K562 (cell line): ENCODE data around the gene PET100. TPM values are rescaled to one million over a fixed set of nuclear protein-coding genes. Genes with fewer than 3 reads are reported as not detected.

Experiments
- NEUROD1 ChIP-seq: fragments of 150-350 bp; IDR thresholded peaks from 2 replicates; pipeline ENCODE4 v1.6.1; 2014; ENCODE audit warnings: borderline replicate concordance, low read length, low read depth; ENCODE audit not compliant: partially characterized antibody
- NR4A1 ChIP-seq, 2 experiments: fragments of 250-450 bp in 1 of 2; fragments of 450-650 bp in 1 of 2; sonication (Bioruptor Pico) in 1 of 2; IDR thresholded peaks; 2 replicates each; pipeline versions ENCODE4 v1.4.0 to v1.6.1; 2016 to 2020; ENCODE audit warnings: mild to moderate bottlenecking in 2 of 2, missing compliant biosample characterization in 1 of 2, missing genetic modification characterization in 1 of 2, moderate library complexity in 1 of 2
- SAFB2 ChIP-seq: fragments of 200-400 bp; formaldehyde crosslinking; IDR thresholded peaks from 2 replicates; pipeline ENCODE4 v1.6.1; 2018; ENCODE audit warnings: borderline replicate concordance, low read length, low read depth, moderate library complexity; ENCODE audit not compliant: severe bottlenecking
- TAF1 ChIP-seq: IDR thresholded peaks from 2 replicates; pipeline ENCODE4 v1.6.1; 2011; ENCODE audit warnings: mild to moderate bottlenecking, low read length, moderate library complexity; ENCODE audit not compliant: insufficient read depth, control insufficient read depth, severe bottlenecking; ENCODE audit errors: extremely low read depth
- TEAD4 ChIP-seq, 2 experiments: sonication (generic) in 1 of 2; formaldehyde crosslinking in 1 of 2; IDR thresholded peaks; 2 replicates each; pipeline versions ENCODE4 v1.6.1 to v1.8.0; 2012 to 2022; ENCODE audit warnings: borderline replicate concordance in 1 of 2, inconsistent platforms in 1 of 2, low read length in 1 of 2, mild to moderate bottlenecking in 1 of 2, missing genetic modification reagents in 1 of 2
- YBX1 ChIP-seq: fragments of 450-650 bp; IDR thresholded peaks from 2 replicates; pipeline ENCODE4 v1.7.1; 2016; ENCODE audit warnings: mild to moderate bottlenecking
- ZNF146 ChIP-seq: IDR thresholded peaks from one replicate; pipeline ENCODE4 v1.6.1; 2018; ENCODE audit warnings: missing compliant biosample characterization; ENCODE audit not compliant: unreplicated experiment
- polyA plus RNA-seq, 8 experiments: library from polyadenylated mRNA; depleted of rRNA in 4 of 8; stranded (reverse) in 5 of 8; unstranded in 3 of 8; fragments of >200 nt; fragmentation: Nextera tagmentation in 2 of 8; fragmentation: Illumina TruSeq in 1 of 8; extraction: Ambion mirVana in 2 of 8; extraction: Trizol in 1 of 8; gene quantifications; 2 replicates each; pipeline versions ENCODE4 v1.2.1 to v1.2.3, GENCODE V29; 2011 to 2014; ENCODE audit warnings: inconsistent platforms in 1 of 8, missing spikeins in 1 of 8
- total RNA-seq, 7 experiments: library from RNA; depleted of rRNA in 6 of 7; stranded (reverse); fragments of >200 nt in 6 of 7; fragmentation: Illumina TruSeq in 2 of 7; extraction: Trizol in 2 of 7; gene quantifications; 2 replicates each; pipeline versions ENCODE4 v1.2.1 to v1.2.3, GENCODE V29; 2011 to 2021; ENCODE audit warnings: low replicate concordance in 1 of 7
- TF ChIP-seq, protein P1 (sequence below): fragments of 450-650 bp; IDR thresholded peaks from 2 replicates; pipeline ENCODE4 v1.6.1; 2016; ENCODE audit warnings: mild to moderate bottlenecking, moderate library complexity
- TF ChIP-seq, protein P2 (sequence below): sonication (generic); formaldehyde crosslinking; IDR thresholded peaks from 2 replicates; pipeline ENCODE4 v1.8.0; 2022; ENCODE audit warnings: missing genetic modification reagents, mild to moderate bottlenecking, moderate library complexity, borderline replicate concordance
- TF ChIP-seq, protein P3 (sequence below): fragments of 200-800 bp; sonication (Bioruptor generic); IDR thresholded peaks from 2 replicates; pipeline ENCODE4 v1.6.1; 2017; ENCODE audit warnings: missing genetic modification characterization, missing compliant biosample characterization

Gene PET100
- total and polyA plus RNA-seq, 9 of the 15 experiments (the other 6 are each of a cell fraction or from before 2014, with no cell fraction given) = 62.3 to 351 (median 98.3) TPM

DNA sequence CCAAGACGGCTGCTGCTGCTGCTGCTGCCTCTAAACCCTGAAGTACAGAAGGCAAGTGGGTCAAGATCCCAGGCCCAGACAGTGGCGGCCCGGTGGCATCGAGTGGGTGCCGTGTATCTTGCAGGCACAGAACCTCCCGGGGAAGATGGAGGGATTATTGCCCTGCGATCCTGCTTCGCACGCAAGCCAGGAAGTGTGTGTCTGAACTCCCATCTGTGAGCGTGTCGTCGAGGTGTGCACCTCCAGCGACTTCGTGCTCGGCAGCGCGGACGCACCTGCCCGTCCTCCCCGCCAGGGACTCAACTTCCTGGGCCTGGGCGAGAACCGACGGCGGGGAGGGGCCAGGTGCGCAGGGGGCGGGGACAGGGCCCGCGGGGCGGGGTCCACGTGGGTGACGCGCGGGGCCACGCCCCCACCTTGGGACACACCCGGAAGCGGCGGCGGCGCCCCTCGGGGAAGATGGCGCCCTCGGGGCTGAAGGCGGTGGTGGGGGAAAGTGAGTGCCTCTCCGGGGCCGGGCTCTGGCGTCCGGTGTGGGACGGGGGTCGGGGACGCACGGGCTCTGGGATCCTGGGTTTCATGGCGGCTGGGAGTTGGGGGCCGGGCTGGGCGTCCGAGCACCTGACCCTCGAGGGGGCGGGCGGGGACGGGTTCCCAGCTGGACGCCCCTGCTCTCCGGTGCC is 7.2 kb downstream of the PET100 start, which contains the start of gene STXBP2 (continued):
- TF ChIP-seq, protein P1, sequence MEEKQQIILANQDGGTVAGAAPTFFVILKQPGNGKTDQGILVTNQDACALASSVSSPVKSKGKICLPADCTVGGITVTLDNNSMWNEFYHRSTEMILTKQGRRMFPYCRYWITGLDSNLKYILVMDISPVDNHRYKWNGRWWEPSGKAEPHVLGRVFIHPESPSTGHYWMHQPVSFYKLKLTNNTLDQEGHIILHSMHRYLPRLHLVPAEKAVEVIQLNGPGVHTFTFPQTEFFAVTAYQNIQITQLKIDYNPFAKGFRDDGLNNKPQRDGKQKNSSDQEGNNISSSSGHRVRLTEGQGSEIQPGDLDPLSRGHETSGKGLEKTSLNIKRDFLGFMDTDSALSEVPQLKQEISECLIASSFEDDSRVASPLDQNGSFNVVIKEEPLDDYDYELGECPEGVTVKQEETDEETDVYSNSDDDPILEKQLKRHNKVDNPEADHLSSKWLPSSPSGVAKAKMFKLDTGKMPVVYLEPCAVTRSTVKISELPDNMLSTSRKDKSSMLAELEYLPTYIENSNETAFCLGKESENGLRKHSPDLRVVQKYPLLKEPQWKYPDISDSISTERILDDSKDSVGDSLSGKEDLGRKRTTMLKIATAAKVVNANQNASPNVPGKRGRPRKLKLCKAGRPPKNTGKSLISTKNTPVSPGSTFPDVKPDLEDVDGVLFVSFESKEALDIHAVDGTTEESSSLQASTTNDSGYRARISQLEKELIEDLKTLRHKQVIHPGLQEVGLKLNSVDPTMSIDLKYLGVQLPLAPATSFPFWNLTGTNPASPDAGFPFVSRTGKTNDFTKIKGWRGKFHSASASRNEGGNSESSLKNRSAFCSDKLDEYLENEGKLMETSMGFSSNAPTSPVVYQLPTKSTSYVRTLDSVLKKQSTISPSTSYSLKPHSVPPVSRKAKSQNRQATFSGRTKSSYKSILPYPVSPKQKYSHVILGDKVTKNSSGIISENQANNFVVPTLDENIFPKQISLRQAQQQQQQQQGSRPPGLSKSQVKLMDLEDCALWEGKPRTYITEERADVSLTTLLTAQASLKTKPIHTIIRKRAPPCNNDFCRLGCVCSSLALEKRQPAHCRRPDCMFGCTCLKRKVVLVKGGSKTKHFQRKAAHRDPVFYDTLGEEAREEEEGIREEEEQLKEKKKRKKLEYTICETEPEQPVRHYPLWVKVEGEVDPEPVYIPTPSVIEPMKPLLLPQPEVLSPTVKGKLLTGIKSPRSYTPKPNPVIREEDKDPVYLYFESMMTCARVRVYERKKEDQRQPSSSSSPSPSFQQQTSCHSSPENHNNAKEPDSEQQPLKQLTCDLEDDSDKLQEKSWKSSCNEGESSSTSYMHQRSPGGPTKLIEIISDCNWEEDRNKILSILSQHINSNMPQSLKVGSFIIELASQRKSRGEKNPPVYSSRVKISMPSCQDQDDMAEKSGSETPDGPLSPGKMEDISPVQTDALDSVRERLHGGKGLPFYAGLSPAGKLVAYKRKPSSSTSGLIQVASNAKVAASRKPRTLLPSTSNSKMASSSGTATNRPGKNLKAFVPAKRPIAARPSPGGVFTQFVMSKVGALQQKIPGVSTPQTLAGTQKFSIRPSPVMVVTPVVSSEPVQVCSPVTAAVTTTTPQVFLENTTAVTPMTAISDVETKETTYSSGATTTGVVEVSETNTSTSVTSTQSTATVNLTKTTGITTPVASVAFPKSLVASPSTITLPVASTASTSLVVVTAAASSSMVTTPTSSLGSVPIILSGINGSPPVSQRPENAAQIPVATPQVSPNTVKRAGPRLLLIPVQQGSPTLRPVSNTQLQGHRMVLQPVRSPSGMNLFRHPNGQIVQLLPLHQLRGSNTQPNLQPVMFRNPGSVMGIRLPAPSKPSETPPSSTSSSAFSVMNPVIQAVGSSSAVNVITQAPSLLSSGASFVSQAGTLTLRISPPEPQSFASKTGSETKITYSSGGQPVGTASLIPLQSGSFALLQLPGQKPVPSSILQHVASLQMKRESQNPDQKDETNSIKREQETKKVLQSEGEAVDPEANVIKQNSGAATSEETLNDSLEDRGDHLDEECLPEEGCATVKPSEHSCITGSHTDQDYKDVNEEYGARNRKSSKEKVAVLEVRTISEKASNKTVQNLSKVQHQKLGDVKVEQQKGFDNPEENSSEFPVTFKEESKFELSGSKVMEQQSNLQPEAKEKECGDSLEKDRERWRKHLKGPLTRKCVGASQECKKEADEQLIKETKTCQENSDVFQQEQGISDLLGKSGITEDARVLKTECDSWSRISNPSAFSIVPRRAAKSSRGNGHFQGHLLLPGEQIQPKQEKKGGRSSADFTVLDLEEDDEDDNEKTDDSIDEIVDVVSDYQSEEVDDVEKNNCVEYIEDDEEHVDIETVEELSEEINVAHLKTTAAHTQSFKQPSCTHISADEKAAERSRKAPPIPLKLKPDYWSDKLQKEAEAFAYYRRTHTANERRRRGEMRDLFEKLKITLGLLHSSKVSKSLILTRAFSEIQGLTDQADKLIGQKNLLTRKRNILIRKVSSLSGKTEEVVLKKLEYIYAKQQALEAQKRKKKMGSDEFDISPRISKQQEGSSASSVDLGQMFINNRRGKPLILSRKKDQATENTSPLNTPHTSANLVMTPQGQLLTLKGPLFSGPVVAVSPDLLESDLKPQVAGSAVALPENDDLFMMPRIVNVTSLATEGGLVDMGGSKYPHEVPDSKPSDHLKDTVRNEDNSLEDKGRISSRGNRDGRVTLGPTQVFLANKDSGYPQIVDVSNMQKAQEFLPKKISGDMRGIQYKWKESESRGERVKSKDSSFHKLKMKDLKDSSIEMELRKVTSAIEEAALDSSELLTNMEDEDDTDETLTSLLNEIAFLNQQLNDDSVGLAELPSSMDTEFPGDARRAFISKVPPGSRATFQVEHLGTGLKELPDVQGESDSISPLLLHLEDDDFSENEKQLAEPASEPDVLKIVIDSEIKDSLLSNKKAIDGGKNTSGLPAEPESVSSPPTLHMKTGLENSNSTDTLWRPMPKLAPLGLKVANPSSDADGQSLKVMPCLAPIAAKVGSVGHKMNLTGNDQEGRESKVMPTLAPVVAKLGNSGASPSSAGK = peak; percentile 98
- TF ChIP-seq, protein P2, sequence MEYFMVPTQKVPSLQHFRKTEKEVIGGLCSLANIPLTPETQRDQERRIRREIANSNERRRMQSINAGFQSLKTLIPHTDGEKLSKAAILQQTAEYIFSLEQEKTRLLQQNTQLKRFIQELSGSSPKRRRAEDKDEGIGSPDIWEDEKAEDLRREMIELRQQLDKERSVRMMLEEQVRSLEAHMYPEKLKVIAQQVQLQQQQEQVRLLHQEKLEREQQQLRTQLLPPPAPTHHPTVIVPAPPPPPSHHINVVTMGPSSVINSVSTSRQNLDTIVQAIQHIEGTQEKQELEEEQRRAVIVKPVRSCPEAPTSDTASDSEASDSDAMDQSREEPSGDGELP (CRISPR knock-in tag) = peak; percentile 33
- TF ChIP-seq TAF1 (peak; percentile 83), YBX1 (no peak), SAFB2 (no peak), NEUROD1 (peak; percentile 30), ZNF146 (CRISPR knock-in tag) (no peak), NR4A1 (CRISPR knock-in tag; IDR thresholded peaks at IDR 0.05) (no peak), NR4A1 (tag; IDR thresholded peaks at IDR 0.05) (no peak), TEAD4 (IDR thresholded peaks at IDR 0.05; ENCODE audit: low read length) (no peak), TEAD4 (CRISPR knock-in tag; IDR thresholded peaks at IDR 0.05; ENCODE audit: borderline replicate concordance) (no peak)
- TF ChIP-seq, protein P3, sequence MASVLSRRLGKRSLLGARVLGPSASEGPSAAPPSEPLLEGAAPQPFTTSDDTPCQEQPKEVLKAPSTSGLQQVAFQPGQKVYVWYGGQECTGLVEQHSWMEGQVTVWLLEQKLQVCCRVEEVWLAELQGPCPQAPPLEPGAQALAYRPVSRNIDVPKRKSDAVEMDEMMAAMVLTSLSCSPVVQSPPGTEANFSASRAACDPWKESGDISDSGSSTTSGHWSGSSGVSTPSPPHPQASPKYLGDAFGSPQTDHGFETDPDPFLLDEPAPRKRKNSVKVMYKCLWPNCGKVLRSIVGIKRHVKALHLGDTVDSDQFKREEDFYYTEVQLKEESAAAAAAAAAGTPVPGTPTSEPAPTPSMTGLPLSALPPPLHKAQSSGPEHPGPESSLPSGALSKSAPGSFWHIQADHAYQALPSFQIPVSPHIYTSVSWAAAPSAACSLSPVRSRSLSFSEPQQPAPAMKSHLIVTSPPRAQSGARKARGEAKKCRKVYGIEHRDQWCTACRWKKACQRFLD (CRISPR knock-in tag) = peak; percentile 37; the same call in 1 of the 2 replicates
